ENCODE data around the gene RPL22.

RPL22 gene

GRCh38 chr1:6206520-6206855 lies 7.1 kb upstream of the RPL22 start:
- no peaks in the 10 kb centered on the region for H3K79me2 ChIP-seq (ENCODE audit: low read length)
- no peak for TF ChIP-seq EZH2phosphoT487 (IDR thresholded peaks at IDR 0.05; ENCODE audit: low read depth)
- no peak for TF ChIP-seq CTCF (IDR thresholded peaks at IDR 0.05; ENCODE audit: low read depth, low read length)
- H3K27me3 ChIP-seq (ENCODE audit: low read depth, low read length), result no peaks in the 10 kb centered on the region
- H2AFZ ChIP-seq (ENCODE audit: low read depth, low read length), result no peak overlapping the region
- peak overlapping the region; percentile 68 for H3K9ac ChIP-seq (ENCODE audit: low read length)
- H3K4me1 ChIP-seq (ENCODE audit: low read length), result no peaks in the 10 kb centered on the region
- H3K9me3 ChIP-seq (ENCODE audit: insufficient read depth, low read length), result no peaks in the 10 kb centered on the region
- peak overlapping the region; percentile 68 for H3K4me2 ChIP-seq (ENCODE audit: low read length)
- no peaks in the 10 kb centered on the region for H3K36me3 ChIP-seq (replicated peaks; ENCODE audit: low read depth, low read length)
- peak overlapping the region; percentile 77 for H3K4me3 ChIP-seq (ENCODE audit: low read length)
- H4K20me1 ChIP-seq (ENCODE audit: insufficient read depth, low read length), result no peaks in the 10 kb centered on the region
- no peak overlapping the region for H3K27ac ChIP-seq (ENCODE audit: low read length)

DNA sequence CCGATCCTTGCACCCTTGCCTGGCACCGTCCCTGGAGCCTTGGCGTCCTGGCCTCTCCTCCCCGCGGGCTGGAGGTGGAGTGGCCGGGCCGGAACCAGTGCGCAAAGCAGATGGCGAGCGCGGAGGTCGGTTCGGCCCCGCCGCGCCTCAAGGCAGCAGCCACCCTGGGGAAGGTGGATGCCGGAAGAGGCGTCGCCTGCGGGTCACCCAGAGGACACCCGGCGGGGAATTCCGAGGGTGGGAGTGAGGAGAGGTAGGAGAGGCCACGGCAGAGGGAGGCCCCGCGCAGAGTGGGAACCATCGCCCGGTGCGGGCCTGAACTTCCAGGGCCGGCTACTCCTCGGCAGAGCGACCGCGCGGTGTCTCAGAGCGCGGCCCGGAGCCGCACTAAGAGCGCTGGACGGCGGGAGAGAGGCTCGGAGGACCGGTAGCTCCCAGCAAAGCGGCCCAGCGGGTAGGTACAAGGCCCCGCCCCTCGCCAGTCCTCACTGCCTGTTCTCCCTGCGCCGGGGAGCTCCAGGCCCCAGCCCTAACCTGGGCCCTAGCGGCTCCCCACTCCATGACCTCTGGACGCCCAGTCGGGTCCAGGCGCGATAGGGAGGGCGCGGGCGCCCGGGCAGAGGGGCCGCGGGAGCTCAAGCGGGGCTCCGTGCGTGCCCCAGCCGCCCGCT lies 6.6 kb upstream of the RPL22 start, which contains the start of gene RNF207:
RNF207 (plus strand) TSS at position 271 of the 671 bp plus-strand sequence. CDS start 417 bp downstream, outside the sequence.
- H2AFZ ChIP-seq (ENCODE audit: low read depth, low read length), result peak within 1 kb of the TSS; percentile 31; the same call in 1 of the 2 replicates
- peak within 1 kb of the TSS; percentile 68 for H3K4me2 ChIP-seq (ENCODE audit: low read length)
- H3K27ac ChIP-seq (ENCODE audit: low read length), result no peak within 1 kb of the TSS
- no peak for TF ChIP-seq CTCF (IDR thresholded peaks at IDR 0.05; ENCODE audit: low read depth, low read length)
- TF ChIP-seq EZH2phosphoT487 (IDR thresholded peaks at IDR 0.05; ENCODE audit: low read depth), result no peak
- no peaks in the 10 kb centered on the region for H3K27me3 ChIP-seq (ENCODE audit: low read depth, low read length)
- peak within 1 kb of the TSS; percentile 68 for H3K9ac ChIP-seq (ENCODE audit: low read length)
- H3K9me3 ChIP-seq (ENCODE audit: insufficient read depth, low read length), result no peaks in the 10 kb centered on the region
- no peaks in the 10 kb centered on the region for H3K4me1 ChIP-seq (ENCODE audit: low read length)
- no peaks in the 10 kb centered on the region for H3K79me2 ChIP-seq (ENCODE audit: low read length)
- H3K4me3 ChIP-seq (ENCODE audit: low read length), result peak within 1 kb of the TSS; percentile 77
- no peaks in the 10 kb centered on the region for H3K36me3 ChIP-seq (replicated peaks; ENCODE audit: low read depth, low read length)
- H4K20me1 ChIP-seq (ENCODE audit: insufficient read depth, low read length), result no peaks in the 10 kb centered on the region

- no peak overlapping the region for H3K27ac ChIP-seq (ENCODE audit: low read length)
- H3K36me3 ChIP-seq (replicated peaks; ENCODE audit: low read depth, low read length), result peaks cover 10% of the 10 kb centered on the region
- H3K4me3 ChIP-seq (ENCODE audit: low read length), result no peak overlapping the region
- H3K27me3 ChIP-seq (ENCODE audit: low read depth, low read length), result no peaks in the 10 kb centered on the region
- H3K4me1 ChIP-seq (ENCODE audit: low read length), result peaks cover 20% of the 10 kb centered on the region
- peaks cover 32% of the 10 kb centered on the region for H3K79me2 ChIP-seq (ENCODE audit: low read length)
- H3K9ac ChIP-seq (ENCODE audit: low read length), result no peak overlapping the region
- peaks cover 10% of the 10 kb centered on the region; the same call in 1 of the 2 replicates for H4K20me1 ChIP-seq (ENCODE audit: insufficient read depth, low read length)
- H3K9me3 ChIP-seq (ENCODE audit: insufficient read depth, low read length), result no peaks in the 10 kb centered on the region
- TF ChIP-seq CTCF (IDR thresholded peaks at IDR 0.05; ENCODE audit: low read depth, low read length) (no peak), EZH2phosphoT487 (IDR thresholded peaks at IDR 0.05; ENCODE audit: low read depth) (no peak)
- H2AFZ ChIP-seq (ENCODE audit: low read depth, low read length), result no peak overlapping the region
- no peak overlapping the region for H3K4me2 ChIP-seq (ENCODE audit: low read length)
Measured at GRCh38 chr1:6202256-6202655, 2.9 kb upstream of the RPL22 start.

DNA sequence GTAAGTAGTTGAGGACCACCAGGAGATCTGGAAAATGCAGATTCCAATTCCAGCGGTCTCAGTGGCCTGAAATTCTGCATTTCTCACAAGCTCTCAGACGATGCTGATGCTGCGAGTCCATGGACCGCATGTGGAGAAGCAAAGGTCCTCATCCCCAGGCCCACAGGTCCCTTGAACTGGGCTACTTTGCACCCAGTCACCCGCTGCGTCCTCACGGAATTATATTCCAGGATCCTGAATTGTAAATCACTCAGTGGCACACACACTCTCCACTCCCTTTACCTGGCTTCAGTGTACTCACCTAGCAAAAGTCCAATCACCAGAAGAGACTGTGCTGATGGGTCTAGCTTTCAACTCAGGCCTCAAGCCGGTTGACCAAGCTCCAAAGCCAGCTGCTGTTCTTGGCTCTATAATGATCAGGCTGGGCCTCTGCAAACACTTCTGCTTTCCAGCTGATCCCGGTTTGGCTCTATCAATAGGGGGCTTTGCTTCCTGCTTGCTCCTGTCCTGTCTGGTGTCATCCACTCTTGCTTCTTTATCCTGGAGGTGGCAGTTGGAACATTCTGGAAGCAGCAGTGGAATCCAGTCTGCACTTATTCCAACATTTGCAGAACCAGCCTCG lies 904 bp upstream of the RPL22 start:
- Histone ChIP-seq H3K4me1 (ENCODE audit: low read length) (peaks cover 20% of the 10 kb centered on the region), H3K36me3 (replicated peaks; ENCODE audit: low read depth, low read length) (peaks cover 23% of the 10 kb centered on the region), H3K4me3 (ENCODE audit: low read length) (peak overlapping the region; percentile 100), H3K27me3 (ENCODE audit: low read depth, low read length) (no peaks in the 10 kb centered on the region), H3K9ac (ENCODE audit: low read length) (peak overlapping the region; percentile 87), H3K9me3 (ENCODE audit: insufficient read depth, low read length) (no peaks in the 10 kb centered on the region), H4K20me1 (ENCODE audit: insufficient read depth, low read length) (peaks cover 10% of the 10 kb centered on the region; the same call in 1 of the 2 replicates), H2AFZ (ENCODE audit: low read depth, low read length) (peak overlapping the region; percentile 84; the same call in 1 of the 2 replicates), H3K79me2 (ENCODE audit: low read length) (peaks cover 48% of the 10 kb centered on the region), H3K27ac (ENCODE audit: low read length) (peak overlapping the region; percentile 77), H3K4me2 (ENCODE audit: low read length) (peak overlapping the region; percentile 96)
- no peak for TF ChIP-seq CTCF (IDR thresholded peaks at IDR 0.05; ENCODE audit: low read depth, low read length)
- no peak for TF ChIP-seq EZH2phosphoT487 (IDR thresholded peaks at IDR 0.05; ENCODE audit: low read depth)

Data from OCI-LY3 (cell line).